HG03354 (cell line): Measurements from ENCODE around the gene MFSD6.

Experiments used
- ATAC-seq: cut with Tn5 transposase; IDR thresholded peaks from one replicate; pipeline ENCODE4 v1.9.1; 2021; ENCODE audit warnings: mild to moderate bottlenecking; ENCODE audit not compliant: unreplicated experiment, poor library complexity, severe bottlenecking

MFSD6 gene

DNA sequence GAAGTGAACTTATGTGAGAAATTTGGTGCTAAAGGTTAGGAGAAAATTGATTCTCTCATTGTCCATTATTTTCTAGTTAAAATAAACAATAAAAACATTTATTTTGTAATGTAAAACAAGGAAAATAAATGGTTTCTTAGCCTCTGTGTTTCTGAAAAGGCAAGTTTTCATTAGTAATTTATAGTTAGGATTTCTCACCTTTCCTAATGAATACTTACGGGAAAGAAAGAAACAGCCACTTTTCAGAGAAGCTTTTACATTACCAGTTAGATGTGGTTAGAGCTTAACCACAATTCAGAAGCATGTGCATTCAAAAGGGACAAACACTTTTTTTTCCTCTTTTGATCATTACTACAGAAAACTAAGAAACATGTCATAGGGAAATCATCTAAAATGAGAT lies 107.5 kb downstream of the MFSD6 start:
- ATAC-seq = no peak

- no peak for ATAC-seq
Observed at GRCh38 chr2:190517468-190517867, 109.3 kb downstream of the MFSD6 start.

GRCh38 chr2:190519975-190520767 lies 112.0 kb downstream of the MFSD6 start:
- ATAC-seq = no peak

- no peak for ATAC-seq
Observed at GRCh38 chr2:190524928-190525327, 116.8 kb downstream of the MFSD6 start.

- no peak for ATAC-seq
Observed at GRCh38 chr2:190526105-190526750, 118.1 kb downstream of the MFSD6 start.

DNA sequence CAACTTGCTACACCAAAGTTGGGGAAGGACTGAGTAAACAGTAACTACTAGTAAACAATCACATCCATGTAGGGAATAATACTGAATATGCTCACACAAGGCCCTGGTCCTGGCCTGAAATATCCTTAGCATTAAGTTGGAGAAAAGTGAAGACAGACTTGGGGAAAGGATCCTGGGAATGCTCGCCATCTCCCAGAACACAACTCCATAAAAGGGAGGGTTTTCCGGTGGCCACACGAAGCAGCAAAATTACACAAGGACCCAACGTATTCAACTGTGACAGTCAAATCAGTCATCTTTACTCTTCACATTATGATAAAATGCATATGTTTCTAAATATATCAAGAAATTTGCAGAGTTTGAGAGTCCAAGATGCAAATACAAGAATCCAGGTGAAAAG lies 119.1 kb downstream of the MFSD6 start:
- ATAC-seq = no peak

DNA sequence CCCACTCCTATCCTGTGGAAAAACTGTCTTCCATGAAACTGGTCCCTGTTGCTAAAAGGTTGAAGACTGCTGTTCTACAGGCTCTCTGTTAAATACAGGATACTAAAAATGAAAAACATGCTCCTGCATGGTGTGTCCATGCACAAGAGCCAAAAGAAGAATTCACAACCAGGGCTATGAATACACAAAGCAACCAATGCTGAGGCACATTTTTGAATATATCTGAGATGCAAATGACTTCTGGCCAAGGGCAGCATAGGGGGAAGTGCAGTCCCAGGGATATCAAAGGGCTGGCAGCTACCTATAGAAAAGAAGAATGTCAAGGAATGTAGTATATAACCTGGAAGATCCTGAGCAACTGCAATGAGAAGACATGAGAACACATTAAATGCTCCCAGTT lies 119.8 kb downstream of the MFSD6 start:
- no peak for ATAC-seq

- no peak for ATAC-seq
Observed at GRCh38 chr2:190528521-190529001, 120.4 kb downstream of the MFSD6 start.

GRCh38 chr2:190529486-190530247 lies 121.5 kb downstream of the MFSD6 start:
- no peak for ATAC-seq

GRCh38 chr2:190530248-190530900 lies 122.2 kb downstream of the MFSD6 start:
- ATAC-seq = no peak

GRCh38 chr2:190532581-190532980 lies 124.4 kb downstream of the MFSD6 start:
- no peak for ATAC-seq

DNA sequence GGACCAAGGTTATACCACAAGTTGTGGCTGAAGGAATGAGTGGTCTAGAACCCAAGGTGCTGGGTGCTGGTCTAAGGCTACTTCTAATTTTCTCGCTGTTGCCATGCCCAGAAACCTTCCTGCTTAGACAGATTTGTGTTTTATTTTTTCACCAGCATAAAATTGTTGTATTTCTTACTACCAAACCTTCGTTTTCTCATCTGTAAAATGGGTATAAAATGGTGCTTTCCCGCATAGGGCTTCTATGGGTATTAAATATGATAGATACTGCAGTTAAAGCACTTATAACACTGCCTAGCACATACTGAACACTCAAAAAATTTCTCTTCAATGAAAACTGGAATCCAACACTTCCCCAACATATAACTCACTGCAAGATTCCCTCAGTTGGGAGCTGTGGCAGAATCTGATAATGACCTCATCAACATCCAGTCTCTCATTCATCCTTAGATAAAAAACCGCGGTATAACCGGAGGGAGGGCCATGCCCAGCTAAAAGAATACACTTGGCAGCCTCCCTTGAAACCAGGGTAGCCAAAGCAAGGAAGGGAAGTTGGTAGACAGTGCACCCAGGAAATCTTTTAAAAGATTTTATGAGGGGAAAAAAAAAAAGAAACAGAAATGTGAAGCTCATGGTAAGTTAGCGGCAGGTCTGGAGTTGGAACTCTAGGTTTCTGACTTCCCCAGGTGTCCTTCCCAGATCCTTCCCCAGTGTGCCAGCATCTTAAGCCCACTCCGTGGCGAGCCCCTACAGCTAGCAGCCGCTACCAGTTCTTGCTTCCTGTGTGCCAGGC lies 125.2 kb downstream of the MFSD6 start:
- no peak for ATAC-seq

DNA sequence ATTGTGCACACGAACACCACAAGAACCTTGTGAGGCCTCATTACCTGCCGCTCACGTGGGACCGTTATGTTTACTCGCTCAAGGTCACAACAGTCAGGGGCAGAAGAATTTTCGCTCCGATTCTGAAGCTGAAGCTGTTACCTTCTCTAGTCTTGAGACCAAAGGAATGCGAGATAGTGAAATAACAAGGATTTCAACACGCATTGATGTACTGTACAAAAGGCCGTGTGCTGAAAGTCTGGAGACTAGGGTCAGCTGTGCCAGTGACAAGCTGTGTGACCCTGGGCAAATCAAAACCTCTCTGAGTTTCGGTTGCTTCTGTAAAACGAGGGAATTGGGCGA lies 125.8 kb downstream of the MFSD6 start:
- peak; percentile 28 for ATAC-seq

- peak; percentile 79 for ATAC-seq
Observed at GRCh38 chr2:190534310-190535120, 126.4 kb downstream of the MFSD6 start, which contains the start of gene NEMP2. Gene NEMP2 (minus strand): TSS chr2:190534722. CDS start chr2:190534655, 67 bp downstream.

GRCh38 chr2:190535121-190535439 lies 126.9 kb downstream of the MFSD6 start:
- peak; percentile 2 for ATAC-seq

DNA sequence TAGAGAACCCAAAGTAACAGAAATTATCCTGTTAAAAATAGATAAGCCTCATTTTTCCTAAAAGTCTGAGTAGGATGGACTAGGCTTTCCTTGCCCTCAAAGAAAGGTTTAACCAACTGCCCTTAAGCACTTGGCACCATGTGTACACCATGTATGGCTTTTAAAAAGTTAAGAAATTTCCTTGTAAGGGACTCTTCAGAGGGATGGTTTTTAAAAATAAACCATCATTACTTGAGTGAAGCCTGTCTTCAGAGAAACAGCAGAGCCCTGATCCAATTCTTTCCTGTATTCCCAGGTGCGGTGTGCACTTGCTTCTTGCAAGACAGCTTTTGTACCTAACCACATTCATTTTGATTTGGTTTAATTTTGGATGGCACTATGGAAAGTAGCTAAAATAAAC lies 127.4 kb downstream of the MFSD6 start:
- no peak for ATAC-seq

- ATAC-seq = no peak
Observed at GRCh38 chr2:190537765-190538164, 129.6 kb downstream of the MFSD6 start.

- ATAC-seq = no peak
Observed at GRCh38 chr2:190538201-190538600, 130.0 kb downstream of the MFSD6 start.

DNA sequence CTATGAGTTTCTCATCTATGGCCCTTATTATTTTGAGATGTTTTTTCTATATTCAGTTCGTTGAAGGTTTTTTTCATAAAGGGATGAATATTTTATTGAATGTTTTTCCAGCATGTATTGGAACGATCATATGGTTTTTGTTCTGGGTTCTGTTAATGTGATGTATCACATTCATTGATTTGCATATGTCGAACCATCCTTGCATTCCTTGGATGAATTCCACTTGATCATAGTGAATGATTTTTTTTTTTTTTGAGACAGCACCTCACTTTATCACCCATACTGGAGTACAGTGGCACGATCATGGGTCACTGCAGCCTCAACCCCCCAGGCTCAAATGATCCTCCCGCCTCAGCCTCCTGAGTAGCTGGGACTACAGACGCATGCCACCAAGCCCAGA lies 131.9 kb downstream of the MFSD6 start:
- ATAC-seq = no peak
